ENCODE data around the gene RNF20.

- TF ChIP-seq CTCF (IDR thresholded peaks at IDR 0.05): no peak
- TF ChIP-seq EP300 (IDR thresholded peaks at IDR 0.05): no peak
- no peak for TF ChIP-seq POLR2A (IDR thresholded peaks at IDR 0.05)
Measured at GRCh38 chr9:101594796-101595195, 61.1 kb downstream of the RNF20 start, which contains the start of gene PPP3R2.

Data from gastroesophageal sphincter (tissue), 3 donors.